ENCODE measurements around the gene TMEM44.
"Not testable (repeated sequence)": the region's sequence is repeated elsewhere in the genome, so short reads cannot be mapped to it uniquely, and the experiment has no call there.

TMEM44 gene

GRCh38 chr3:194606941-194607340, 26.3 kb downstream of the TMEM44 start:
- H3K4me2 ChIP-seq: no peak overlapping the region
- H3K27ac ChIP-seq: no peak overlapping the region
- H3K36me3 ChIP-seq (ENCODE audit: insufficient read depth): no peaks in the 10 kb centered on the region
- H3K9ac ChIP-seq: no peak overlapping the region
- H3K27me3 ChIP-seq (ENCODE audit: insufficient read depth, low read depth): no peaks in the 10 kb centered on the region
- TF ChIP-seq CTCF (conservative IDR thresholded peaks at IDR 0.05; ENCODE audit: low read depth, low read length): no peak
- no peaks in the 10 kb centered on the region for H3K4me1 ChIP-seq (ENCODE audit: low read depth, poor library complexity, severe bottlenecking)
- no peaks in the 10 kb centered on the region for H3K79me2 ChIP-seq (ENCODE audit: insufficient read depth, low read depth)
- no peaks in the 10 kb centered on the region for H4K20me1 ChIP-seq (ENCODE audit: insufficient read depth)
- no peak overlapping the region for H2AFZ ChIP-seq (ENCODE audit: low read depth)
- H3K4me3 ChIP-seq (IDR thresholded peaks at IDR 0.05; ENCODE audit: insufficient read depth, low read depth, low read length): no peak overlapping the region

- Histone ChIP-seq H3K27me3 (ENCODE audit: insufficient read depth, low read depth) (no peaks in the 10 kb centered on the region), H3K9ac (no peak overlapping the region), H4K20me1 (ENCODE audit: insufficient read depth) (no peaks in the 10 kb centered on the region), H3K4me3 (IDR thresholded peaks at IDR 0.05; ENCODE audit: insufficient read depth, low read depth, low read length) (no peak overlapping the region), H3K4me2 (no peak overlapping the region), H3K27ac (no peak overlapping the region), H3K4me1 (ENCODE audit: low read depth, poor library complexity, severe bottlenecking) (no peaks in the 10 kb centered on the region), H3K36me3 (ENCODE audit: insufficient read depth) (no peaks in the 10 kb centered on the region), H2AFZ (ENCODE audit: low read depth) (no peak overlapping the region), H3K79me2 (ENCODE audit: insufficient read depth, low read depth) (no peaks in the 10 kb centered on the region)
- TF ChIP-seq CTCF (conservative IDR thresholded peaks at IDR 0.05; ENCODE audit: low read depth, low read length): no peak
Observed at GRCh38 chr3:194606163-194606562, 27.1 kb downstream of the TMEM44 start.

GRCh38 chr3:194605314-194605713, 27.9 kb downstream of the TMEM44 start:
- H3K4me1 ChIP-seq (ENCODE audit: low read depth, poor library complexity, severe bottlenecking); H3K79me2 ChIP-seq (ENCODE audit: insufficient read depth, low read depth); H3K27ac ChIP-seq; H2AFZ ChIP-seq (ENCODE audit: low read depth); H4K20me1 ChIP-seq (ENCODE audit: insufficient read depth); H3K4me3 ChIP-seq (IDR thresholded peaks at IDR 0.05; ENCODE audit: insufficient read depth, low read depth, low read length); H3K4me2 ChIP-seq; H3K9ac ChIP-seq; H3K36me3 ChIP-seq (ENCODE audit: insufficient read depth); H3K27me3 ChIP-seq (ENCODE audit: insufficient read depth, low read depth): not testable (repeated sequence)

GRCh38 chr3:194604837-194605236, 28.4 kb downstream of the TMEM44 start:
- Histone ChIP-seq H3K9ac (no peak overlapping the region), H3K27me3 (ENCODE audit: insufficient read depth, low read depth) (no peaks in the 10 kb centered on the region), H3K27ac (no peak overlapping the region), H2AFZ (ENCODE audit: low read depth) (no peak overlapping the region), H3K4me3 (IDR thresholded peaks at IDR 0.05; ENCODE audit: insufficient read depth, low read depth, low read length) (no peak overlapping the region), H3K79me2 (ENCODE audit: insufficient read depth, low read depth) (no peaks in the 10 kb centered on the region), H3K4me1 (ENCODE audit: low read depth, poor library complexity, severe bottlenecking) (no peaks in the 10 kb centered on the region), H3K36me3 (ENCODE audit: insufficient read depth) (no peaks in the 10 kb centered on the region), H4K20me1 (ENCODE audit: insufficient read depth) (no peaks in the 10 kb centered on the region), H3K4me2 (no peak overlapping the region)
- TF ChIP-seq CTCF (conservative IDR thresholded peaks at IDR 0.05; ENCODE audit: low read depth, low read length): peak; percentile 24; the same call in 1 of the 2 replicates

GRCh38 chr3:194604126-194604525, 29.1 kb downstream of the TMEM44 start:
- Histone ChIP-seq H3K9ac (no peak overlapping the region), H3K4me2 (no peak overlapping the region), H3K4me1 (ENCODE audit: low read depth, poor library complexity, severe bottlenecking) (no peaks in the 10 kb centered on the region), H3K4me3 (IDR thresholded peaks at IDR 0.05; ENCODE audit: insufficient read depth, low read depth, low read length) (no peak overlapping the region), H2AFZ (ENCODE audit: low read depth) (no peak overlapping the region), H3K79me2 (ENCODE audit: insufficient read depth, low read depth) (no peaks in the 10 kb centered on the region), H3K27me3 (ENCODE audit: insufficient read depth, low read depth) (no peaks in the 10 kb centered on the region), H4K20me1 (ENCODE audit: insufficient read depth) (no peaks in the 10 kb centered on the region), H3K36me3 (ENCODE audit: insufficient read depth) (no peaks in the 10 kb centered on the region), H3K27ac (no peak overlapping the region)
- no peak for TF ChIP-seq CTCF (conservative IDR thresholded peaks at IDR 0.05; ENCODE audit: low read depth, low read length)

Data from KMS-11 (cell line).